BE2C (cell line): ENCODE data around the gene SPINDOC.

Source experiments
- DNase-seq: peaks from one replicate; pipeline ENCODE4 v3.0.0-alpha.2; 2020
- H3K27me3 ChIP-seq: fragments of 250-450 bp; sonication (Bioruptor Pico); 2 replicates; pipeline ENCODE4 v1.5.1; 2020; ENCODE audit warnings: mild to moderate bottlenecking
- H3K36me3 ChIP-seq: fragments of 250-450 bp; sonication (Bioruptor Pico); 2 replicates; pipeline ENCODE4 v1.5.1; 2020; ENCODE audit warnings: mild to moderate bottlenecking
- H3K4me1 ChIP-seq: fragments of 250-450 bp; sonication (Bioruptor Pico); 2 replicates; pipeline ENCODE4 v1.5.1; 2020
- H3K4me3 ChIP-seq: 2 replicates; pipeline ENCODE4 v1.5.1; 2011; ENCODE audit warnings: low read depth, low read length
- H3K9me3 ChIP-seq: fragments of 250-450 bp; sonication (Bioruptor Pico); 2 replicates; pipeline ENCODE4 v1.5.1; 2020
- CTCF ChIP-seq: IDR thresholded peaks from 2 replicates; pipeline ENCODE4 v1.5.1; 2012; ENCODE audit warnings: mild to moderate bottlenecking, low read depth, low read length

Gene SPINDOC

DNA sequence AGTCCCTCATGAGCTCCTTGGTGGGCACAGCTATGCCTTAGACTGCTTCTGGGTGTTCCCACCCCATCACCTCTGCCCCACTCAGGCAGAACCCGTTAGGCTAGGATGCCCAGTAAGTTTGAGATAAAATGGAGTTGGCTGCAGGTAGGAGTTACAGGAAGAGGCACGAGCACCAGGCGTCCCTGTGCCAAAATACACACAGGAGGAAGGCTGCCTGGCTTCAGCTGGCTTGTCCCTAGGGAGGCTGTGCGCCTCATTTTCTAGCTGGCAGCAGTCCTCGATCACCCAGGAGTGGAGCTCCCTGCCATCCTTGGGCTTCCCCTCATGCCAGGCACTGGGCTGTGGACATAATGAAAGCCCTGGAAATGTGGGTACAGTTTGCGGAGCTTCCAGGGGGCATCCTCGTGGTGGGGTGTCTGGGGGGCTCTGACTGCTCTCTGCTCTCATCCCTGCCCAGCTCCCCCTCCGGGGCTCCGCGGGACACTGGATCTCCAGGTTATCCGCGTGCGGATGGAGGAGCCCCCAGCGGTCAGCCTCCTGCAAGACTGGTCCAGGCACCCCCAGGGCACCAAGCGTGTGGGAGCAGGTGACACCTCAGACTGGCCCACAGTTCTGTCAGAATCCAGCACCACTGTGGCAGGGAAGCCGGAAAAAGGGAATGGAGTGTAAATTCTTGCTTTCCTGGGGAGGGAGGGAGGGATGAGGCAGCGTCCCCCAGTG, 13.4 kb downstream of the SPINDOC start:
- no peak for DNase-seq
- H3K4me3 ChIP-seq: no peak overlapping the region
- TF ChIP-seq CTCF: no peak

GRCh38 chr11:63829823-63830489, 16.7 kb downstream of the SPINDOC start:
- no peak overlapping the region for H3K4me3 ChIP-seq
- peak; percentile 60 for DNase-seq
- no peaks in the 10 kb centered on the region for H3K27me3 ChIP-seq
- TF ChIP-seq CTCF: peak; percentile 58
- H3K9me3 ChIP-seq: no peaks in the 10 kb centered on the region
- H3K4me1 ChIP-seq: no peaks in the 10 kb centered on the region
- H3K36me3 ChIP-seq: no peaks in the 10 kb centered on the region

More for the DNA sequence above, 13.4 kb downstream of the SPINDOC start:
- Histone ChIP-seq H3K9me3 (no peaks in the 10 kb centered on the region), H3K36me3 (no peaks in the 10 kb centered on the region), H3K27me3 (no peaks in the 10 kb centered on the region), H3K4me1 (no peaks in the 10 kb centered on the region)

- H3K4me1 ChIP-seq: no peaks in the 10 kb centered on the region
- H3K36me3 ChIP-seq: no peaks in the 10 kb centered on the region
- no peak overlapping the region for H3K4me3 ChIP-seq
- no peak for TF ChIP-seq CTCF
- no peaks in the 10 kb centered on the region for H3K27me3 ChIP-seq
- H3K9me3 ChIP-seq: no peaks in the 10 kb centered on the region
- DNase-seq: no peak
Measured at GRCh38 chr11:63831326-63831725, 18.1 kb downstream of the SPINDOC start.

- Histone ChIP-seq H3K4me1 (no peaks in the 10 kb centered on the region), H3K36me3 (no peaks in the 10 kb centered on the region), H3K9me3 (no peaks in the 10 kb centered on the region), H3K4me3 (no peak overlapping the region), H3K27me3 (no peaks in the 10 kb centered on the region)
- no peak for DNase-seq
- no peak for TF ChIP-seq CTCF
Measured at GRCh38 chr11:63832336-63832735, 19.1 kb downstream of the SPINDOC start.

GRCh38 chr11:63833048-63833447, 19.8 kb downstream of the SPINDOC start:
- DNase-seq: no peak
- TF ChIP-seq CTCF: no peak
- Histone ChIP-seq H3K9me3 (no peaks in the 10 kb centered on the region), H3K36me3 (no peaks in the 10 kb centered on the region), H3K4me1 (no peaks in the 10 kb centered on the region), H3K27me3 (no peaks in the 10 kb centered on the region), H3K4me3 (no peak overlapping the region)

GRCh38 chr11:63834535-63835157, 21.4 kb downstream of the SPINDOC start:
- DNase-seq: no peak
- Histone ChIP-seq H3K36me3 (no peaks in the 10 kb centered on the region), H3K27me3 (no peaks in the 10 kb centered on the region), H3K9me3 (no peaks in the 10 kb centered on the region), H3K4me1 (0 out of 2 replicates have a peak, but pooled peaks cover 2% of the 10 kb centered on the region), H3K4me3 (no peak overlapping the region)
- TF ChIP-seq CTCF: no peak
